ENCODE results near the gene TESMIN. TPM values are rescaled to one million over a fixed set of nuclear protein-coding genes. Genes with fewer than 3 reads are reported as not detected.

The TESMIN gene
- total RNA-seq, 4 donors from 2014 or later, result 1.2 to 57.4 (median 1.6) TPM; not detected in 1

DNA sequence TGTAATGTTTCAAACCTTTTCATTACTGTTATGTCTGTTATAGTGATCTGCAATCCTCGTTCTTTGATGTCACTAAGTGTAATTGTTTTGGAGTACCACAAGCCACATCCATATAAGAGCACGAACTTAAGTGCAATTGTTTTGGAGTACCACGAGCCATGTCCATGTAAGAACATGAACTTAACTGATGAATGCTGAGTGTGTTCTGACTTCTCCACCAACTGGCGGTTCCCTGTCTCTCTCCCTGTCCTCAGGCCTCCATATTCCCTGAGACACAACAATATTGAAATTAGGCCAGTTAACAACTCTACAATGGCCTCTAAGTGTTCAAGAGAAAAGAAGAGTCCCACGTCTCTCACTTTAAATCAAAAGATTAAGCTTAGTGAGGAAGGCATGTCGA, 23.5 kb downstream of the TESMIN start:
- no peak for DNase-seq
- H3K4me3 ChIP-seq, result no peak overlapping the region
- no peaks in the 10 kb centered on the region for H3K4me1 ChIP-seq
- H3K36me3 ChIP-seq, result no peaks in the 10 kb centered on the region
- intact Hi-C loops (cut with DNase I; ENCODE audit: low total_unique reads), result no loop called here
- H3K27me3 ChIP-seq, result no peaks in the 10 kb centered on the region
- TF ChIP-seq POLR2A (IDR thresholded peaks at IDR 0.05), result no peak
- TF ChIP-seq, protein P1, sequence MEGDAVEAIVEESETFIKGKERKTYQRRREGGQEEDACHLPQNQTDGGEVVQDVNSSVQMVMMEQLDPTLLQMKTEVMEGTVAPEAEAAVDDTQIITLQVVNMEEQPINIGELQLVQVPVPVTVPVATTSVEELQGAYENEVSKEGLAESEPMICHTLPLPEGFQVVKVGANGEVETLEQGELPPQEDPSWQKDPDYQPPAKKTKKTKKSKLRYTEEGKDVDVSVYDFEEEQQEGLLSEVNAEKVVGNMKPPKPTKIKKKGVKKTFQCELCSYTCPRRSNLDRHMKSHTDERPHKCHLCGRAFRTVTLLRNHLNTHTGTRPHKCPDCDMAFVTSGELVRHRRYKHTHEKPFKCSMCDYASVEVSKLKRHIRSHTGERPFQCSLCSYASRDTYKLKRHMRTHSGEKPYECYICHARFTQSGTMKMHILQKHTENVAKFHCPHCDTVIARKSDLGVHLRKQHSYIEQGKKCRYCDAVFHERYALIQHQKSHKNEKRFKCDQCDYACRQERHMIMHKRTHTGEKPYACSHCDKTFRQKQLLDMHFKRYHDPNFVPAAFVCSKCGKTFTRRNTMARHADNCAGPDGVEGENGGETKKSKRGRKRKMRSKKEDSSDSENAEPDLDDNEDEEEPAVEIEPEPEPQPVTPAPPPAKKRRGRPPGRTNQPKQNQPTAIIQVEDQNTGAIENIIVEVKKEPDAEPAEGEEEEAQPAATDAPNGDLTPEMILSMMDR (IDR thresholded peaks at IDR 0.05), result no peak
- no peak overlapping the region for H3K27ac ChIP-seq
- no peaks in the 10 kb centered on the region for H3K9me3 ChIP-seq

GRCh38 chr11:68724293-68724692, 27.0 kb downstream of the TESMIN start:
- intact Hi-C loops (cut with DNase I; ENCODE audit: low total_unique reads), result no loop called here
- Histone ChIP-seq H3K36me3 (no peaks in the 10 kb centered on the region), H3K4me1 (no peaks in the 10 kb centered on the region), H3K9me3 (peaks cover 0 to 3% of the 10 kb centered on the region in 2 donors), H3K4me3 (no peak overlapping the region), H3K27me3 (no peaks in the 10 kb centered on the region), H3K27ac (no peak overlapping the region)
- no peak for DNase-seq
- TF ChIP-seq, protein P1 (IDR thresholded peaks at IDR 0.05), result no peak
- TF ChIP-seq POLR2A (IDR thresholded peaks at IDR 0.05), result no peak

DNA sequence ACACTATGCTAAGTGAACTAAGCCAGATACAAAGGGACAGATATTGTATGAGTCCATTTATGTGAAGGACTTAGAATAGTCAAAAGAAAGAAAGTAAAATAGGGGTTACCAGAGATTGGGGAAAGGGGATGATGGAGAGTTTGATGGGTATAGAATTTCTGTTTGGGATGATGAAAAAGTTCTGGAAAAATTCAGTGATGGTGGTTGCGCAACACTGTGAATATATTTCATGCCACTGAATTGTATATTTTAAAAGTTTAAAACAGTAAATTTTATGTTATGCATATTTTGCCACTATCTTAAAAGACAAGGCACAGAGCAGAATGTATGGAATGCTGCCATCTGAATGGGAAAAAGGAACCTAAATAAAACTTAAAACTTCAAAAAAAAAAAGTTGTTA, 29.2 kb downstream of the TESMIN start:
- TF ChIP-seq, protein P1 (IDR thresholded peaks at IDR 0.05), result no peak
- TF ChIP-seq POLR2A (IDR thresholded peaks at IDR 0.05), result no peak

DNA sequence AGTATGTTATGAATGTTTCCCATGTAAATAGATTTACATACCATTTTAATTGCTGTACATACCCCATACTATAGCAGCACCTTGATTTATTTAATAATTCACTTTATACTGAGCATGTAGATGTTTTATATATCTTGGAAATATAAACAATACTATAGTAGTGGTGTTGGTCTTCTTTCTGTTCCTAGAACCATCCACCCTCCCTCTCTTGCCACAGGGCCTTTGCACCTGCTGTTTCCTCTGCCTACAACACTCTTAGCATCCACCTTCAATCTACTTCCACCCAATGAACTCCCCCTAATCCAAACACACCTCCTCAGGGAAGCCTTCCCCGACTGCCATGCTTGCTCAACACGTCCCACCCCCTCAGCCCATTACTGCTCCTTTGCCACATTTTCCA, 30.2 kb downstream of the TESMIN start:
- no peak for DNase-seq
- TF ChIP-seq, protein P1 (IDR thresholded peaks at IDR 0.05), result no peak
- TF ChIP-seq POLR2A (IDR thresholded peaks at IDR 0.05), result no peak
- Histone ChIP-seq H3K4me3 (no peak overlapping the region), H3K9me3 (peaks cover 0 to 3% of the 10 kb centered on the region in 2 donors), H3K27me3 (no peaks in the 10 kb centered on the region), H3K36me3 (no peaks in the 10 kb centered on the region), H3K27ac (no peak overlapping the region), H3K4me1 (no peaks in the 10 kb centered on the region)
- intact Hi-C loops (cut with DNase I; ENCODE audit: low total_unique reads), result no loop called here

More for the DNA sequence above, 29.2 kb downstream of the TESMIN start:
- intact Hi-C loops (cut with DNase I; ENCODE audit: low total_unique reads), result no loop called here
- Histone ChIP-seq H3K27me3 (no peaks in the 10 kb centered on the region), H3K4me1 (no peaks in the 10 kb centered on the region), H3K4me3 (no peak overlapping the region), H3K9me3 (peaks cover 0 to 3% of the 10 kb centered on the region in 2 donors), H3K36me3 (no peaks in the 10 kb centered on the region), H3K27ac (no peak overlapping the region)
- DNase-seq, result no peak

- intact Hi-C loops (cut with DNase I; ENCODE audit: low total_unique reads), result no loop called here
- H3K36me3 ChIP-seq, result no peaks in the 10 kb centered on the region
- TF ChIP-seq POLR2A (IDR thresholded peaks at IDR 0.05), result no peak
- TF ChIP-seq, protein P1 (IDR thresholded peaks at IDR 0.05), result no peak
- H3K27ac ChIP-seq, result no peak overlapping the region
- no peak overlapping the region for H3K4me3 ChIP-seq
- peaks cover 0 to 3% of the 10 kb centered on the region in 2 donors for H3K9me3 ChIP-seq
- H3K4me1 ChIP-seq, result no peaks in the 10 kb centered on the region
- no peak for DNase-seq
- no peaks in the 10 kb centered on the region for H3K27me3 ChIP-seq
Observed at GRCh38 chr11:68715456-68716122, 35.7 kb downstream of the TESMIN start.
